Psoas muscle (tissue), 8 donors: Measurements from ENCODE around the gene ZDHHC12. TPM values are rescaled to one million over a fixed set of nuclear protein-coding genes. Genes with fewer than 3 reads are reported as not detected.

Experiments
- ATAC-seq, 4 donors: fragments of 200-7000 bp; cut with Tn5 transposase; one replicate each; pipeline ENCODE4 v1.9.1; 2020; ENCODE audit warnings: moderate library complexity in 3 of 4, mild to moderate bottlenecking in 2 of 4
- DNase-seq, 2 donors: peaks; one replicate each; pipeline ENCODE4 v3.0.0-alpha.2; 2020
- H3K27ac ChIP-seq: fragments of 200-600 bp; one replicate; pipeline ENCODE4 v1.8.0; 2022
- H3K27me3 ChIP-seq, 3 donors: fragments of 200-600 bp in 1 of 3; one replicate each; pipeline versions ENCODE4 v1.6.1 to v1.8.0; 2013 to 2022; ENCODE audit warnings: low read length in 2 of 3, mild to moderate bottlenecking in 2 of 3, moderate library complexity in 1 of 3; ENCODE audit not compliant: insufficient read depth in 3 of 3
- H3K36me3 ChIP-seq, 2 donors: fragments of 200-600 bp in 1 of 2; one replicate each; pipeline versions ENCODE4 v1.6.1 to v1.8.0; 2013 to 2022; ENCODE audit warnings: low read depth in 1 of 2, mild to moderate bottlenecking in 1 of 2, moderate library complexity in 1 of 2; ENCODE audit not compliant: insufficient read depth in 1 of 2
- H3K4me1 ChIP-seq: fragments of 200-600 bp; one replicate; pipeline ENCODE4 v1.8.0; 2022
- H3K4me3 ChIP-seq: fragments of 200-600 bp; one replicate; pipeline ENCODE4 v1.8.0; 2022; ENCODE audit warnings: mild to moderate bottlenecking
- H3K9me3 ChIP-seq: fragments of 200-600 bp; one replicate; pipeline ENCODE4 v1.8.0; 2022
- CTCF ChIP-seq: fragments of 200-600 bp; IDR thresholded peaks from one replicate; pipeline ENCODE4 v1.8.0; 2022; ENCODE audit warnings: antibody characterized with exemption
- WGBS, 3 donors: extraction: QIAGEN DNeasy Blood & Tissue Kit; methylation state at CpG; one replicate each; pipeline versions ENCODE4 v1.1.6 to v1.1.7; 2013; 5-methylcytosine and 5-hydroxymethylcytosine counted together
- intact Hi-C, 2 donors: fragments of 100-400 bp; cut with DNase I; formaldehyde crosslinking; loops; one replicate each; pipeline versions ENCODE4 v1.11.0 to v1.14.2; 2022
- polyA plus RNA-seq, 3 donors: library from polyadenylated mRNA; stranded (reverse); fragments of 200-250 nt; gene quantifications; one replicate each; pipeline ENCODE4 v1.2.3, GENCODE V29; 2013
- total RNA-seq, 4 donors: library from RNA; stranded (reverse); fragmentation: NEBNext Ultra II Directional in 2 of 4; extraction: Animal tissue kit (Norgen Biotek cat#: 25700) in 2 of 4; gene quantifications; one replicate each; pipeline versions ENCODE4 v1.2.1 to v1.2.4, GENCODE V29; 2021 to 2023
- donor health status: healthy with polysubstance abuse.
- donor health status: DM: no; HTN: no; CAD: no; lungs with moderate emphysema.
- donor health status: Bipolar disorder and iron deficiency.
- donor health status: healthy.
- donor health status: DM: yes; HTN: yes; CAD: no.
- donor health status: DM: no; HTN: no; CAD: no.
- donor health status: DM: no; HTN: no; CAD: no.
- donor health status: DM: yes; HTN: yes; CAD: no.

The ZDHHC12 gene
- total and polyA plus RNA-seq, 7 donors = 4.5 to 18.5 (median 7.2) TPM

DNA sequence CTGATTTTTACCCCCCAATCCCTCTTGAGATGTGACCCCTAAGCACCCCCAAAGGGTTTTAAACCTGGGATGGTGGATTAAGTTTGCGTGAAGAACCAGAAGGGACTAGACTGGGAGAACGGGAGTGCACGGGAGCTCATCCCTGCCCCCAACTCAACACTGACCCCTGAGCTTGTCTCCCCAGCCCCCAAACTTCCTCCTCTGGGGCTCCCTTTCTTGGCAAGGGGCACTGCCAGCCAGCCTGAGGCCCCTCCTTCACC lies 39.9 kb downstream of the ZDHHC12 start:
- intact Hi-C loops = no loop called here
- no peak for ATAC-seq
- 30 to 46% (median 44%) methylated on average over 3 of the region's 3 CpGs for WGBS, 3 donors

GRCh38 chr9:128683340-128684064 lies 40.4 kb downstream of the ZDHHC12 start:
- 24 to 31% (median 31%) methylated on average over 21 of the region's 21 CpGs for WGBS, 3 donors

More for the DNA sequence above, 39.9 kb downstream of the ZDHHC12 start:
- Histone ChIP-seq H3K4me1 (no peaks in the 10 kb centered on the region), H3K27me3 (no peaks in the 10 kb centered on the region), H3K27ac (peak overlapping the region; percentile 10), H3K36me3 (no peaks in the 10 kb centered on the region), H3K4me3 (peak overlapping the region; percentile 62), H3K9me3 (no peaks in the 10 kb centered on the region)
- no peak for TF ChIP-seq CTCF
- no peak for DNase-seq

GRCh38 chr9:128677794-128678193 lies 46.1 kb downstream of the ZDHHC12 start:
- intact Hi-C loops = no loop called here
- no peak overlapping the region for H3K27ac ChIP-seq

More at GRCh38 chr9:128683340-128684064, 40.4 kb downstream of the ZDHHC12 start:
- H3K9me3 ChIP-seq = no peaks in the 10 kb centered on the region
- DNase-seq (no peak), ATAC-seq (no peak)
- H3K27me3 ChIP-seq = no peaks in the 10 kb centered on the region
- no peak for TF ChIP-seq CTCF
- H3K4me1 ChIP-seq = no peaks in the 10 kb centered on the region
- H3K4me3 ChIP-seq = peak overlapping the region; percentile 62
- no peak overlapping the region for H3K27ac ChIP-seq
- intact Hi-C loops = no loop called here
- H3K36me3 ChIP-seq = no peaks in the 10 kb centered on the region

GRCh38 chr9:128675382-128675781 lies 48.5 kb downstream of the ZDHHC12 start:
- intact Hi-C loops = no loop called here
- WGBS, 3 donors = 91 to 97% (median 97%) methylated on average over 4 of the region's 4 CpGs

More at GRCh38 chr9:128677794-128678193, 46.1 kb downstream of the ZDHHC12 start:
- H3K4me1 ChIP-seq = no peaks in the 10 kb centered on the region
- no peaks in the 10 kb centered on the region for H3K36me3 ChIP-seq
- TF ChIP-seq CTCF = no peak
- no peaks in the 10 kb centered on the region for H3K27me3 ChIP-seq
- no peaks in the 10 kb centered on the region for H3K9me3 ChIP-seq
- WGBS, 3 donors = 53 to 73% (median 58%) methylated on average over 10 of the region's 10 CpGs
- no peak overlapping the region for H3K4me3 ChIP-seq
- ATAC-seq (no peak), DNase-seq (no peak)

More at GRCh38 chr9:128675382-128675781, 48.5 kb downstream of the ZDHHC12 start:
- Histone ChIP-seq H3K4me1 (no peaks in the 10 kb centered on the region), H3K9me3 (no peaks in the 10 kb centered on the region), H3K4me3 (no peak overlapping the region), H3K27ac (no peak overlapping the region), H3K27me3 (no peaks in the 10 kb centered on the region), H3K36me3 (no peaks in the 10 kb centered on the region)
- no peak for DNase-seq
- no peak for ATAC-seq
- no peak for TF ChIP-seq CTCF

Other genes with a start within 250 kb of the ZDHHC12 start
- gene GLE1, start 219.4 kb downstream of the ZDHHC12 start, total RNA-seq = 10 to 100 TPM; 16.1 to 25.7 (median 23.5) TPM
- 10 to 100 TPM; 10.3 to 29.5 (median 13.2) TPM for gene GLE1, start 219.4 kb downstream of the ZDHHC12 start, polyA plus RNA-seq
- 10 to 100 TPM; 42.6 to 91.4 (median 56.2) TPM for gene SPTAN1, start 171.5 kb downstream of the ZDHHC12 start, total RNA-seq
- 10 to 100 TPM; 18.1 to 30.7 (median 26.4) TPM for gene SPTAN1, start 171.5 kb downstream of the ZDHHC12 start, polyA plus RNA-seq
- 10 to 100 TPM in 2 of 4 donors, 1 to 10 TPM in 2; 6.3 to 10.3 (median 8.6) TPM for gene DYNC2I2, start 67.3 kb downstream of the ZDHHC12 start, total RNA-seq
- 10 to 100 TPM; 19.0 to 29.1 (median 25.0) TPM for gene DYNC2I2, start 67.3 kb downstream of the ZDHHC12 start, polyA plus RNA-seq
- gene SET, start 34.9 kb downstream of the ZDHHC12 start, total RNA-seq = 100 to 1,000 TPM; 171 to 283 (median 203) TPM
- 100 to 1,000 TPM; 141 to 244 (median 230) TPM for gene SET, start 34.9 kb downstream of the ZDHHC12 start, polyA plus RNA-seq
- 1 to 10 TPM; 2.6 to 5.0 (median 3.4) TPM for gene PKN3, start 21.6 kb downstream of the ZDHHC12 start, total RNA-seq
- gene PKN3, start 21.6 kb downstream of the ZDHHC12 start, polyA plus RNA-seq = 1 to 10 TPM; 2.9 to 4.4 (median 3.1) TPM
- gene ZER1, start 47.8 kb upstream of the ZDHHC12 start, total RNA-seq = 10 to 100 TPM; 40.3 to 67.2 (median 65.0) TPM
- gene ZER1, start 47.8 kb upstream of the ZDHHC12 start, polyA plus RNA-seq = 10 to 100 TPM; 15.2 to 54.8 (median 30.8) TPM
- gene TBC1D13, start 63.1 kb upstream of the ZDHHC12 start, total RNA-seq = 10 to 100 TPM; 14.4 to 17.5 (median 15.8) TPM
- 10 to 100 TPM; 11.8 to 25.1 (median 15.3) TPM for gene TBC1D13, start 63.1 kb upstream of the ZDHHC12 start, polyA plus RNA-seq
- gene ENDOG, start 94.4 kb upstream of the ZDHHC12 start, total RNA-seq = 100 to 1,000 TPM in 1 of 4 donors, 10 to 100 TPM in 3; 81.6 to 109 (median 90.0) TPM
- gene ENDOG, start 94.4 kb upstream of the ZDHHC12 start, polyA plus RNA-seq = 100 to 1,000 TPM in 1 of 3 donors, 10 to 100 TPM in 2; 56.0 to 116 (median 84.9) TPM
- 10 to 100 TPM; 13.3 to 33.0 (median 20.6) TPM for gene SPOUT1, start 105.7 kb upstream of the ZDHHC12 start, total RNA-seq
- gene SPOUT1, start 105.7 kb upstream of the ZDHHC12 start, polyA plus RNA-seq = 10 to 100 TPM in 2 of 3 donors, 1 to 10 TPM in 1; 9.5 to 18.3 (median 13.3) TPM
- 1 to 10 TPM; 6.4 to 8.9 (median 7.1) TPM for gene KYAT1, start 157.8 kb upstream of the ZDHHC12 start, total RNA-seq
- 10 to 100 TPM in 1 of 3 donors, 1 to 10 TPM in 2; 7.2 to 12.0 (median 7.9) TPM for gene KYAT1, start 157.8 kb upstream of the ZDHHC12 start, polyA plus RNA-seq
- gene LRRC8A, start 158.0 kb upstream of the ZDHHC12 start, total RNA-seq = 10 to 100 TPM; 12.2 to 22.4 (median 18.3) TPM
- gene LRRC8A, start 158.0 kb upstream of the ZDHHC12 start, polyA plus RNA-seq = 10 to 100 TPM; 11.6 to 71.5 (median 16.4) TPM
- gene PHYHD1, start 196.9 kb upstream of the ZDHHC12 start, total RNA-seq = 10 to 100 TPM; 11.0 to 36.6 (median 29.9) TPM
- 10 to 100 TPM; 16.7 to 45.0 (median 20.0) TPM for gene PHYHD1, start 196.9 kb upstream of the ZDHHC12 start, polyA plus RNA-seq
- gene DOLK, start 223.5 kb upstream of the ZDHHC12 start, total RNA-seq = 1 to 10 TPM; 4.5 to 9.0 (median 6.5) TPM
- gene DOLK, start 223.5 kb upstream of the ZDHHC12 start, polyA plus RNA-seq = 10 to 100 TPM in 2 of 3 donors, 1 to 10 TPM in 1; 6.2 to 14.0 (median 12.2) TPM
- 10 to 100 TPM; 17.2 to 25.9 (median 25.4) TPM for gene NUP188, start 223.6 kb upstream of the ZDHHC12 start, total RNA-seq
- 10 to 100 TPM in 2 of 3 donors, 1 to 10 TPM in 1; 9.8 to 28.1 (median 18.6) TPM for gene NUP188, start 223.6 kb upstream of the ZDHHC12 start, polyA plus RNA-seq